GM12878 (cell line): ENCODE measurements around the gene WWOX. TPM values are rescaled to one million over a fixed set of nuclear protein-coding genes. Genes with fewer than 3 reads are reported as not detected.

Experiments
- ATAC-seq: fragments of 200-7000 bp; cut with Tn5 transposase; 3 replicates; pipeline ENCODE4 v1.9.1; 2020; ENCODE audit warnings: mild to moderate bottlenecking, moderate library complexity
- BruUV-seq: library from RNA; stranded (reverse); fragments of 400-500 nt; replicated peaks from 2 replicates; lab custom pipeline; 2021; lab: Mats Ljungman, UMichigan
- CTCF ChIA-PET: fragments of 300-600 bp; sonication (Branson Sonifier 250); formaldehyde crosslinking; extraction: SDS; loops from one replicate; lab custom pipeline; 2021; ENCODE audit warnings: inconsistent platforms; lab: Yijun Ruan, JAX
- POLR2A ChIA-PET: fragments of 350-600 bp; formaldehyde crosslinking; extraction: SDS; loops from one replicate; lab custom pipeline; 2021; ENCODE audit warnings: inconsistent platforms; lab: Charles Lee
- RAD21 ChIA-PET: fragments of 300-600 bp; sonication (Branson Sonifier 250); formaldehyde crosslinking; loops from one replicate; lab custom pipeline; 2023; ENCODE audit warnings: antibody characterized with exemption; ENCODE audit not compliant: unreplicated experiment; lab: Charles Lee
- SMC1A ChIA-PET: fragments of 300-600 bp; sonication (Branson Sonifier 250); formaldehyde crosslinking; loops from one replicate; lab custom pipeline; 2023; ENCODE audit not compliant: unreplicated experiment, uncharacterized antibody; lab: Charles Lee
- DNase-seq: peaks from one replicate; pipeline ENCODE4 v3.0.0-alpha.2; 2011; ENCODE audit warnings: low read depth, low spot score
- FAIRE-seq: peaks from 3 replicates; lab custom pipeline; 2011; peaks lifted over from hg19 to GRCh38; lab: Jason Lieb, UNC
- H2AFZ ChIP-seq: 2 replicates; pipeline ENCODE4 v1.6.0; 2011; ENCODE audit warnings: low read depth, low read length, control low read depth; ENCODE audit not compliant: control insufficient read depth
- H3K27ac ChIP-seq: 2 replicates; pipeline ENCODE4 v1.5.1; 2011; ENCODE audit warnings: control low read depth; ENCODE audit not compliant: control insufficient read depth, insufficient read depth
- H3K27me3 ChIP-seq, 2 experiments: replicated peaks in 1 of 2; 2 replicates each; pipeline versions ENCODE4 v1.6.0 to v1.6.1; 2011; ENCODE audit warnings: low read length in 1 of 2; ENCODE audit not compliant: control insufficient read depth in 2 of 2, insufficient read depth in 2 of 2
- H3K36me3 ChIP-seq, 2 experiments: 2 replicates each; pipeline ENCODE4 v1.5.1; 2011; ENCODE audit warnings: low read length in 1 of 2; ENCODE audit not compliant: control insufficient read depth in 2 of 2, insufficient read depth in 2 of 2
- H3K4me1 ChIP-seq: 2 replicates; pipeline ENCODE4 v1.6.1; 2011; ENCODE audit warnings: mild to moderate bottlenecking, low read length, moderate library complexity, mixed read lengths; ENCODE audit not compliant: control insufficient read depth, insufficient read depth
- H3K4me2 ChIP-seq: 2 replicates; pipeline ENCODE4 v1.6.0; 2011; ENCODE audit warnings: control low read depth; ENCODE audit not compliant: control insufficient read depth, insufficient read depth
- H3K4me3 ChIP-seq: fragments of 200-600 bp; sonication (generic); 2 replicates; pipeline ENCODE4 v1.5.1; 2016
- H3K79me2 ChIP-seq: 2 replicates; pipeline ENCODE4 v1.6.0; 2011; ENCODE audit warnings: low read length; ENCODE audit not compliant: control insufficient read depth, insufficient read depth
- H3K9ac ChIP-seq: 2 replicates; pipeline ENCODE4 v1.8.0; 2011; ENCODE audit warnings: low read length, control low read depth, mixed read lengths; ENCODE audit not compliant: control insufficient read depth, insufficient read depth
- H3K9me3 ChIP-seq: replicated peaks from 3 replicates; pipeline ENCODE4 v1.5.1; 2011; ENCODE audit warnings: mild to moderate bottlenecking, low read length; ENCODE audit not compliant: control insufficient read depth, insufficient read depth
- H4K20me1 ChIP-seq: 2 replicates; pipeline ENCODE4 v1.6.0; 2011; ENCODE audit not compliant: control insufficient read depth, insufficient read depth
- ATF3 ChIP-seq: IDR thresholded peaks from 2 replicates; pipeline ENCODE4 v1.6.1; 2011; ENCODE audit warnings: low read depth, mild to moderate bottlenecking, low read length, moderate library complexity, borderline replicate concordance; ENCODE audit errors: extremely low read depth
- BHLHE40 ChIP-seq, 2 experiments: fragments of 450-650 bp in 1 of 2; IDR thresholded peaks; 2 replicates each; pipeline ENCODE4 v1.6.1; 2011 to 2017; ENCODE audit warnings: low read depth in 2 of 2, borderline replicate concordance in 1 of 2, improper control_type of control experiment in 1 of 2, low read length in 1 of 2, mild to moderate bottlenecking in 1 of 2
- BRCA1 ChIP-seq: IDR thresholded peaks from 2 replicates; pipeline ENCODE4 v1.6.1; 2011; ENCODE audit warnings: low read depth, low read length, improper control_type of control experiment
- PKNOX1 ChIP-seq: fragments of 450-650 bp; IDR thresholded peaks from 2 replicates; pipeline ENCODE4 v1.6.1; 2016; ENCODE audit warnings: mild to moderate bottlenecking
- RAD51 ChIP-seq: fragments of 450-650 bp; IDR thresholded peaks from 2 replicates; pipeline ENCODE4 v1.6.1; 2016; ENCODE audit warnings: moderate library complexity, mild to moderate bottlenecking, inconsistent platforms
- WGBS: methylation state at CpG from one replicate; pipeline ENCODE4 v1.1.6; 2016; ENCODE audit warnings: low lambda C conversion rate; ENCODE audit not compliant: insufficient replicate concordance, insufficient coverage; ENCODE audit errors: missing lambda C conversion rate; 5-methylcytosine and 5-hydroxymethylcytosine counted together
- in situ Hi-C: fragments of 300-500 bp; cut with MboI; formaldehyde crosslinking; loops from 9 replicates; pipeline ENCODE4 v1.14.3; 2018; ENCODE audit warnings: mixed read lengths
- intact Hi-C: fragments of 100-400 bp; cut with micrococcal nuclease; formaldehyde crosslinking; loops from one replicate; pipeline ENCODE4 v1.14.2; 2022; ENCODE audit not compliant: unreplicated experiment
- polyA plus RNA-seq, 11 experiments: library from polyadenylated mRNA; depleted of rRNA in 4 of 11; unstranded in 6 of 11; stranded (reverse) in 5 of 11; fragments of >200 nt; fragmentation: Nextera tagmentation in 4 of 11; fragmentation: Illumina TruSeq in 1 of 11; extraction: Ambion mirVana in 4 of 11; extraction: Trizol in 1 of 11; gene quantifications; 1 replicate in 1 of 11; 2 replicates in 10 of 11; pipeline versions ENCODE4 v1.2.1 to v1.2.3, GENCODE V29; 2011 to 2016; ENCODE audit warnings: inconsistent platforms in 2 of 11, missing spikeins in 2 of 11, low read depth in 1 of 11
- total RNA-seq, 4 experiments: library from RNA; depleted of rRNA in 3 of 4; stranded (reverse); fragments of >200 nt in 3 of 4; fragmentation: Illumina TruSeq in 1 of 4; extraction: Trizol in 1 of 4; gene quantifications; 2 replicates each; pipeline versions ENCODE4 v1.2.1 to v1.2.3, GENCODE V29; 2013 to 2021

WWOX gene
- total and polyA plus RNA-seq, 10 of the 15 experiments (the other 5 are each of a cell fraction or from before 2014, with no cell fraction given), result 2.8 to 24.4 (median 17.8) TPM

GRCh38 chr16:79175286-79176057 lies 1076.0 kb downstream of the WWOX start:
- ChIA-PET CTCF (interaction anchor here (0.9 kb wide), 1 partner anchor 9 kb away, joined by 3 read pairs; no protein-coding TSS in a partner anchor), SMC1A (interaction anchor here (1.0 to 2.7 kb wide), 2 partner anchors 9 to 12 kb away, joined by 4 to 13 read pairs; no protein-coding TSS in a partner anchor), POLR2A (no interaction called here), RAD21 (interaction anchor here (1.3 to 1.5 kb wide), 2 partner anchors 11 to 141 kb away, joined by 4 to 7 read pairs; no protein-coding TSS in a partner anchor)
- in situ Hi-C loops, result no loop called here
- Histone ChIP-seq H3K27me3 (no peaks in the 10 kb centered on the region), H3K79me2 (no peaks in the 10 kb centered on the region), H3K4me3 (no peak overlapping the region), H3K36me3 (no peaks in the 10 kb centered on the region), H3K4me1 (no peaks in the 10 kb centered on the region), H4K20me1 (no peaks in the 10 kb centered on the region), H2AFZ (no peak overlapping the region), H3K9me3 (no peaks in the 10 kb centered on the region; the same call in 2 of the 3 replicates), H3K9ac (no peak overlapping the region), H3K4me2 (no peak overlapping the region), H3K27ac (no peak overlapping the region)
- FAIRE-seq, result no peak
- 1% methylated on average over 6 of the region's 6 CpGs for WGBS
- TF ChIP-seq ATF3, result no peak
- no peak for TF ChIP-seq PKNOX1
- TF ChIP-seq BHLHE40 (IDR thresholded peaks at IDR 0.05; ENCODE audit: borderline replicate concordance in 1 of 2, low read depth in 2 of 2, low read length in 1 of 2), result 0 out of 4 replicates have a peak, but pooled peaks of 1 of the 2 experiments have one; percentile 11
- peak; percentile 68; the same call in 1 of the 2 replicates for TF ChIP-seq RAD51
- TF ChIP-seq BRCA1, result no peak
- no peak for ATAC-seq
- DNase-seq, result no peak
- intact Hi-C loops, result no loop called here
- no TSS peak for BruUV-seq
